Lower lobe of right lung (tissue), 2 donors: ENCODE data around the gene EGF. TPM values are rescaled to one million over a fixed set of nuclear protein-coding genes. Genes with fewer than 3 reads are reported as not detected.

Experiments used
- ATAC-seq, 2 donors: fragments of 200-7000 bp; cut with Tn5 transposase; one replicate each; pipeline ENCODE4 v1.9.1; 2020 to 2022; ENCODE audit warnings: mild to moderate bottlenecking in 2 of 2, moderate library complexity in 2 of 2
- DNase-seq: peaks from one replicate; pipeline ENCODE4 v3.0.0-alpha.2; 2020
- H3K27ac ChIP-seq: fragments of 200-600 bp; one replicate; pipeline ENCODE4 v1.8.0; 2022
- H3K27me3 ChIP-seq: fragments of 200-600 bp; one replicate; pipeline ENCODE4 v1.8.0; 2022; ENCODE audit warnings: low read depth
- H3K36me3 ChIP-seq: fragments of 200-600 bp; one replicate; pipeline ENCODE4 v1.8.0; 2022; ENCODE audit warnings: mild to moderate bottlenecking
- H3K4me1 ChIP-seq: fragments of 200-600 bp; one replicate; pipeline ENCODE4 v1.8.0; 2022
- H3K4me3 ChIP-seq: fragments of 200-600 bp; one replicate; pipeline ENCODE4 v1.8.0; 2022; ENCODE audit warnings: mild to moderate bottlenecking
- H3K9me3 ChIP-seq: fragments of 200-600 bp; one replicate; pipeline ENCODE4 v1.8.0; 2022
- intact Hi-C: fragments of 100-400 bp; cut with DNase I; formaldehyde crosslinking; loops from one replicate; pipeline ENCODE4 v1.11.0; 2022
- total RNA-seq: library from RNA; stranded (reverse); fragmentation: NEBNext Ultra II Directional; extraction: Animal tissue kit (Norgen Biotek cat#: 25700); gene quantifications from one replicate; pipeline ENCODE4 v1.2.1, GENCODE V29; 2021
- TF ChIP-seq, protein P1 (sequence below): fragments of 200-600 bp; IDR thresholded peaks from one replicate; pipeline ENCODE4 v1.8.0; 2022; ENCODE audit warnings: antibody characterized with exemption, mild to moderate bottlenecking
- donor health status: DM: no; HTN: yes; CAD: no; lungs with severe emphysema.

Gene EGF
- total RNA-seq, 1 donor from 2014 or later, result 3.5 TPM

DNA sequence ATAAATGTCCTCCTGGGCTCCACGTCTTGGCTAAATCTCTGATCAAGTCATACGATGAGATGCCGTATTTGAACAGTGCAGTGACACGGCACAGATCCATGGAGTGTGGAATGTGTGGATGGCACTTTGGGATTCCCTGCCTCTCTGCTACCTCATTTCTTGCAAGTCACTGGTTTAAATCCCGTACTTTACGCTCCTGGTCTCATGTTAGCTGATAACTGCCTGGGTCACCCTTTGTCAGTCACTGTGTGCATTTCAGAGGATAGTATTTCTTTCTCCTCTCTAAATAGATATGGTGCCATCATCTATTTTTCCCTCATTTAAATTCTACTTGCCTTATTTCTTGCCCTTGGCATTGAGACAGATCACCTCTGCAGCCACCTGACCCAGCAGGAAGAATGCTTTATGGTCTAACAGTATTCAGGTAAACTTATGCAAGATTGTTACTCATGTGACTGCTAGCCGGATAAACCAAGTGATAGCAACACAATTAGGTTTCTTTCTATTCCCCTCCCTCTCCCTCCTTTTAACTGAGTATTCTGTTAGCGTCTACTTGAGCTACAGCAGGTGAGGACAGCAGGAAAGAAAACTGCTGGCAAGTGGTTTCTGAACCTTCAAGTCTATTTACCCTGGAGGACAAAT lies 2.8 kb downstream of the EGF start:
- no peaks in the 10 kb centered on the region for H3K9me3 ChIP-seq
- H3K4me3 ChIP-seq, result no peak overlapping the region
- DNase-seq (no peak), ATAC-seq (no peak)
- intact Hi-C loops, result no loop called here
- H3K36me3 ChIP-seq, result no peaks in the 10 kb centered on the region
- TF ChIP-seq, protein P1, sequence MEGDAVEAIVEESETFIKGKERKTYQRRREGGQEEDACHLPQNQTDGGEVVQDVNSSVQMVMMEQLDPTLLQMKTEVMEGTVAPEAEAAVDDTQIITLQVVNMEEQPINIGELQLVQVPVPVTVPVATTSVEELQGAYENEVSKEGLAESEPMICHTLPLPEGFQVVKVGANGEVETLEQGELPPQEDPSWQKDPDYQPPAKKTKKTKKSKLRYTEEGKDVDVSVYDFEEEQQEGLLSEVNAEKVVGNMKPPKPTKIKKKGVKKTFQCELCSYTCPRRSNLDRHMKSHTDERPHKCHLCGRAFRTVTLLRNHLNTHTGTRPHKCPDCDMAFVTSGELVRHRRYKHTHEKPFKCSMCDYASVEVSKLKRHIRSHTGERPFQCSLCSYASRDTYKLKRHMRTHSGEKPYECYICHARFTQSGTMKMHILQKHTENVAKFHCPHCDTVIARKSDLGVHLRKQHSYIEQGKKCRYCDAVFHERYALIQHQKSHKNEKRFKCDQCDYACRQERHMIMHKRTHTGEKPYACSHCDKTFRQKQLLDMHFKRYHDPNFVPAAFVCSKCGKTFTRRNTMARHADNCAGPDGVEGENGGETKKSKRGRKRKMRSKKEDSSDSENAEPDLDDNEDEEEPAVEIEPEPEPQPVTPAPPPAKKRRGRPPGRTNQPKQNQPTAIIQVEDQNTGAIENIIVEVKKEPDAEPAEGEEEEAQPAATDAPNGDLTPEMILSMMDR, result no peak
- H3K27ac ChIP-seq, result no peak overlapping the region
- H3K27me3 ChIP-seq, result no peaks in the 10 kb centered on the region
- H3K4me1 ChIP-seq, result no peaks in the 10 kb centered on the region

DNA sequence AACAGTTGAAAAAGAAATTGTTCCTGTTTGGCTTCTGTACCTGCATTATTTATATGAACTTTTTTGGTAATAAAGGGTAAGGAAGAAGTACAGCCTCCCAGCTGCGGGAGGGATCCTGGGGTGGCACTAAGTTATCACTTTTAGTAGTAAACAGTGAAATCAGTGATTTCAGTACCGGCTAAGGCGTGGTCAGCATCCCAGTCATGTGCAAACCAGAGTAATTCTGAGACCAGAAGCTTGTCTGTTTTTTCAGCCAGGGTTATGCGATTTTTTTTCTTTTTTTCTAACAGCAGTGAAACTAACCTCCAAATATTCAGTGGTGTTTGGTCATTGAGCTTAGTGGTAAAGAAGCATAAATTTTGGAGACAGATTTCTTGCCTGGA lies 3.3 kb downstream of the EGF start:
- ATAC-seq, result no peak
- TF ChIP-seq, protein P1, result no peak
- intact Hi-C loops, result no loop called here
- Histone ChIP-seq H3K9me3 (no peaks in the 10 kb centered on the region), H3K36me3 (no peaks in the 10 kb centered on the region), H3K4me1 (no peaks in the 10 kb centered on the region), H3K27ac (no peak overlapping the region), H3K27me3 (no peaks in the 10 kb centered on the region), H3K4me3 (no peak overlapping the region)
- no peak for DNase-seq

DNA sequence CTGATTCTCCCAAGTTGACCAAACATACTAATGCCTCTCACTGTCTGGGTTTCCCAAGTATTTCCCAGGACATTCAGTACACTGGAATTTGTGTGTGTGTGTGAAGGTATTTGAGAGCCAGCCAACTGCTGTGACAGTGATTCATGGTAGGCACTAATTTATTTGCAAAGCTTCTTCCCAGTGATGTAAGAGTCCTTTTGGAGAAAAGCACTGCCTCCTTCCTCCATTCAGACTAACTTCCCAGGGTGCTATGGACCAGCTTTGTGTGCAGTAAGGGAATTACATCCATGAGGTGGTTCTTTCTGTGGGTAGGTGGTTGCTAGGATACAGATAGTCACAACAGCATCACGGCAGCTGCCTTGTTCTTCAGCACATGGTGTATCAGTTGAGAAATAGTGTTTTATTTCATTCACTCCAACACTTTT lies 8.7 kb downstream of the EGF start:
- no peaks in the 10 kb centered on the region for H3K27me3 ChIP-seq
- intact Hi-C loops, result no loop called here
- DNase-seq, result no peak
- H3K27ac ChIP-seq, result no peak overlapping the region
- no peaks in the 10 kb centered on the region for H3K36me3 ChIP-seq
- H3K9me3 ChIP-seq, result no peaks in the 10 kb centered on the region
- H3K4me3 ChIP-seq, result no peak overlapping the region
- ATAC-seq, result no peak
- H3K4me1 ChIP-seq, result no peaks in the 10 kb centered on the region
- TF ChIP-seq, protein P1, result no peak

DNA sequence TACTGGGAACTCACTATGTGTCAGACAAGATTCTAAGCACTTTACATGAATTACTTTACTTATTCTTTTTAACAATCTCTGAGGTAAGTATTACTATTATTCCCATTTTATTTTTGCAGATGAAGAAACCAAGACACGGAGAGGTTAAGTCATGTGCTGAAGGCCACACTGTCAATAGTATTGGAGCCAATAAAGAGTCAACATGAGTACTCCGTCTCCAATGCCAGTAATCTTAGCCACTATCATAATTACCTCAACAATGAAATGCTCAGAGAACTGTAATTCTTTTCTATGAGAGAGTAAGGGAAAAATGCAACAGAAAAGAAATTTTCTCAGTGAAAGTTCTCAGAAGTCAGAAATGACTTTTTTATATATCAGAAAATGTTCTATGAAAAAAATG lies 12.7 kb downstream of the EGF start:
- DNase-seq (no peak), ATAC-seq (no peak)
- no peaks in the 10 kb centered on the region for H3K9me3 ChIP-seq
- intact Hi-C loops, result no loop called here
- H3K27ac ChIP-seq, result no peak overlapping the region
- no peaks in the 10 kb centered on the region for H3K36me3 ChIP-seq
- no peaks in the 10 kb centered on the region for H3K27me3 ChIP-seq
- TF ChIP-seq, protein P1, result no peak
- no peak overlapping the region for H3K4me3 ChIP-seq
- no peaks in the 10 kb centered on the region for H3K4me1 ChIP-seq

DNA sequence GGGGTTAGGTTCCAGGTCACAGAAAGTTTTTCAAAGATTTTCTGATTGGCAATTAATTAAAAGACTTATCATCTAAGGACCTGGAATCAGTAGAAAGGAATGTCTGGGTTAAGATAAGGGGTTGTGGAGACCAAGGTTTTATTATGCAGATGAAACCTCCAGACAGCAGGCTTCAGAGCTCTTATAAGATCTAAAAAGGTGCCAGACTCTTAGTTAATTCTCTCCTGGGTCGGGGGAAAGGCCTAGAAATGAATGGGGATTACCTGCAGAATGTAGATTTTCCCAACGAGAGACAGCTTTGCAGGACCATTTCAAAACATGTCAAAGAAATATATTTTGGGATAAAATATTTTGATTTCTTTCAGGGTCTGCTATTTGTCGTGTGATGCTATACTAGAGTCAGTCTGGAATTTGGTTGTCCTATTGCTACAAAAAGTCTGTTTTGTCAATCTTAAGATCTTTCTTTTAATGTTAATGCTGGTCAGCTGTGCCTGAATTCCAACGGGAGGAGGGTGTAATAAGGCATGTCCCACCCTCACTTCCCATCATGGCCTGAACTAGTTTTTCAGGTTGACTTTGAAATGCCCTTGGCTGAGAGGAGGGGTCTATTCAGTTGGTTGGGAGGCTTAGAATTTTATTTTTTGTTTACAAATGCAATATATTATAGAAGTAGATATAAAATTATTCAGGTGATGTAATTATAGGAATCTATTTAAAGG lies 15.8 kb downstream of the EGF start:
- ATAC-seq (no peak), DNase-seq (no peak)
- no peak overlapping the region for H3K4me3 ChIP-seq
- H3K27ac ChIP-seq, result no peak overlapping the region
- H3K4me1 ChIP-seq, result no peaks in the 10 kb centered on the region
- H3K27me3 ChIP-seq, result no peaks in the 10 kb centered on the region
- H3K9me3 ChIP-seq, result no peaks in the 10 kb centered on the region
- H3K36me3 ChIP-seq, result no peaks in the 10 kb centered on the region
- intact Hi-C loops, result no loop called here
- TF ChIP-seq, protein P1, result no peak
